Stomach (tissue), 4 donors: Measurements from ENCODE around the gene WNT5A.

Experiments
- EP300 ChIP-seq: sonication (generic); formaldehyde crosslinking; IDR thresholded peaks from one replicate; pipeline ENCODE4 v1.6.1; 2017; ENCODE audit warnings: antibody characterized with exemption
- POLR2AphosphoS5 ChIP-seq, 3 donors: sonication (generic); formaldehyde crosslinking; IDR thresholded peaks; one replicate each; pipeline ENCODE4 v1.6.1; 2016; ENCODE audit warnings: antibody characterized with exemption in 3 of 3
- TF ChIP-seq, protein P1 (sequence below), 7 experiments: fragments of 450-650 bp in 4 of 7; fragments of 200-600 bp in 3 of 7; sonication (generic) in 3 of 7; IDR thresholded peaks; one replicate each; pipeline ENCODE4 v1.5.1; 2016 to 2019; ENCODE audit warnings: antibody characterized with exemption in 7 of 7, control low read depth in 2 of 7, mild to moderate bottlenecking in 1 of 7

DNA sequence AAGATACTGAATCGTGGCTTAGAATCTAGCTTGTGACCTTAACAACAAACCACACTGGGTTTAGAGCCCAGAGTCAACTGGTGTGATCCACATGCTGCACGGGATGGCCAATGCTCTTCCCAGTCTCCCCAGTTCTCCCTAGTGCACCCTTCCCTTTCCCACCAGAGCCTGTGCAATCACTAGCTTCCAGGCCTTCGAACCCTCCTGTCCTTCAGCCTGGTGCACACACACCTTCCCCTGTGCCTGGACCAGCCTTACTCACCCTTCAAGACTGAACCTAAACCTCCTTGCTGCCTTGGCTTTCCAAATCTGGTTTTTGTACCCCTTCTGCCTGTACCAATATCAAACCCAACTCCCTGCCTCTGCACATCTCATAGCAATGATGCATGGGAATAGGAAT is 43.8 kb downstream of the WNT5A start:
- no peak for TF ChIP-seq POLR2AphosphoS5 (IDR thresholded peaks at IDR 0.05)
- TF ChIP-seq, protein P1, sequence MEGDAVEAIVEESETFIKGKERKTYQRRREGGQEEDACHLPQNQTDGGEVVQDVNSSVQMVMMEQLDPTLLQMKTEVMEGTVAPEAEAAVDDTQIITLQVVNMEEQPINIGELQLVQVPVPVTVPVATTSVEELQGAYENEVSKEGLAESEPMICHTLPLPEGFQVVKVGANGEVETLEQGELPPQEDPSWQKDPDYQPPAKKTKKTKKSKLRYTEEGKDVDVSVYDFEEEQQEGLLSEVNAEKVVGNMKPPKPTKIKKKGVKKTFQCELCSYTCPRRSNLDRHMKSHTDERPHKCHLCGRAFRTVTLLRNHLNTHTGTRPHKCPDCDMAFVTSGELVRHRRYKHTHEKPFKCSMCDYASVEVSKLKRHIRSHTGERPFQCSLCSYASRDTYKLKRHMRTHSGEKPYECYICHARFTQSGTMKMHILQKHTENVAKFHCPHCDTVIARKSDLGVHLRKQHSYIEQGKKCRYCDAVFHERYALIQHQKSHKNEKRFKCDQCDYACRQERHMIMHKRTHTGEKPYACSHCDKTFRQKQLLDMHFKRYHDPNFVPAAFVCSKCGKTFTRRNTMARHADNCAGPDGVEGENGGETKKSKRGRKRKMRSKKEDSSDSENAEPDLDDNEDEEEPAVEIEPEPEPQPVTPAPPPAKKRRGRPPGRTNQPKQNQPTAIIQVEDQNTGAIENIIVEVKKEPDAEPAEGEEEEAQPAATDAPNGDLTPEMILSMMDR (IDR thresholded peaks at IDR 0.05), result no peak
- TF ChIP-seq EP300, result no peak
